IMR-90 (cell line): ENCODE results near the gene MYNN. TPM values are rescaled to one million over a fixed set of nuclear protein-coding genes. Genes with fewer than 3 reads are reported as not detected.

Experiments used
- ATAC-seq: fragments of 200-7000 bp; cut with Tn5 transposase; 2 replicates; pipeline ENCODE4 v1.9.1; 2020; ENCODE audit warnings: low read depth, mild to moderate bottlenecking, moderate library complexity
- BruUV-seq: library from RNA; stranded (reverse); fragments of 400-500 nt; replicated peaks from 2 replicates; lab custom pipeline; 2021; lab: Mats Ljungman, UMichigan
- CTCF ChIA-PET: fragments of 300-600 bp; formaldehyde crosslinking; extraction: SDS; loops from one replicate; lab custom pipeline; 2021; ENCODE audit warnings: antibody characterized with exemption; lab: Yijun Ruan, JAX
- POLR2A ChIA-PET: fragments of 300-600 bp; sonication (Branson Sonifier 250); formaldehyde crosslinking; loops from one replicate; lab custom pipeline; 2022; ENCODE audit warnings: antibody characterized with exemption; ENCODE audit not compliant: unreplicated experiment; lab: Charles Lee
- DNase-seq: peaks from one replicate; pipeline ENCODE4 v3.0.0; 2013
- H2AFZ ChIP-seq: replicated peaks from 2 replicates; pipeline ENCODE3; 2013; ENCODE audit warnings: low read length, mild to moderate bottlenecking; ENCODE audit not compliant: poor library complexity
- H2AK5ac ChIP-seq: 2 replicates; pipeline ENCODE4 v1.6.1; 2013; ENCODE audit warnings: low read depth, low read length, inconsistent platforms
- H2AK9ac ChIP-seq: replicated peaks from 2 replicates; pipeline ENCODE3; 2013; ENCODE audit warnings: mild to moderate bottlenecking, low read depth, low read length, moderate library complexity; ENCODE audit not compliant: poor library complexity
- H2BK120ac ChIP-seq: 2 replicates; pipeline ENCODE4 v1.6.1; 2013; ENCODE audit warnings: low read depth, low read length, inconsistent platforms
- H2BK15ac ChIP-seq: 3 replicates; pipeline ENCODE4 v1.6.1; 2013; ENCODE audit warnings: low read depth, low read length, inconsistent platforms
- H2BK20ac ChIP-seq: 2 replicates; pipeline ENCODE4 v1.6.1; 2013; ENCODE audit warnings: low read depth, mild to moderate bottlenecking, inconsistent platforms, low read length, moderate library complexity
- H2BK5ac ChIP-seq: 2 replicates; pipeline ENCODE4 v1.6.1; 2013; ENCODE audit warnings: mild to moderate bottlenecking, low read depth, low read length, inconsistent platforms; ENCODE audit not compliant: poor library complexity, severe bottlenecking
- H3K14ac ChIP-seq: replicated peaks from 2 replicates; pipeline ENCODE4 v1.6.1; 2013; ENCODE audit warnings: low read depth, low read length, inconsistent platforms
- H3K18ac ChIP-seq: 2 replicates; pipeline ENCODE4 v1.6.1; 2013; ENCODE audit warnings: low read depth, low read length, control low read depth
- H3K23ac ChIP-seq: 2 replicates; pipeline ENCODE4 v1.6.1; 2013; ENCODE audit warnings: low read depth, low read length, inconsistent platforms
- H3K27ac ChIP-seq: 2 replicates; pipeline ENCODE4 v1.5.1; 2013; ENCODE audit warnings: mild to moderate bottlenecking, control low read depth, low read length; ENCODE audit not compliant: insufficient read depth
- H3K27me3 ChIP-seq: 2 replicates; pipeline ENCODE4 v1.6.1; 2013; ENCODE audit warnings: low read length; ENCODE audit not compliant: control insufficient read depth, insufficient read depth
- H3K36me3 ChIP-seq: 2 replicates; pipeline ENCODE4 v1.6.1; 2013; ENCODE audit warnings: low read length, mixed read lengths; ENCODE audit not compliant: control insufficient read depth, insufficient read depth
- H3K4ac ChIP-seq: 2 replicates; pipeline ENCODE4 v1.6.1; 2013; ENCODE audit warnings: low read depth, low read length, inconsistent platforms
- H3K4me1 ChIP-seq: 2 replicates; pipeline ENCODE4 v1.6.1; 2013; ENCODE audit warnings: low read length, mixed read lengths; ENCODE audit not compliant: control insufficient read depth, insufficient read depth
- H3K4me2 ChIP-seq: 2 replicates; pipeline ENCODE4 v1.6.1; 2013; ENCODE audit warnings: low read depth, mild to moderate bottlenecking, control low read depth, low read length, moderate library complexity
- H3K4me3 ChIP-seq: 2 replicates; pipeline ENCODE4 v1.5.1; 2013; ENCODE audit warnings: low read depth, mild to moderate bottlenecking, control low read depth, low read length, moderate library complexity; ENCODE audit not compliant: insufficient read depth
- H3K56ac ChIP-seq: 2 replicates; pipeline ENCODE4 v1.6.1; 2013; ENCODE audit warnings: low read length, inconsistent platforms; ENCODE audit not compliant: insufficient read depth; ENCODE audit errors: extremely low read depth
- H3K79me1 ChIP-seq, 2 experiments: 2 replicates each; pipeline ENCODE4 v1.6.1; 2013; ENCODE audit warnings: low read length in 2 of 2, inconsistent platforms in 1 of 2, low read depth in 1 of 2
- H3K9ac ChIP-seq: 2 replicates; pipeline ENCODE4 v1.6.1; 2013; ENCODE audit warnings: low read depth, low read length, control low read depth
- H3K9me1 ChIP-seq: 2 replicates; pipeline ENCODE4 v1.6.1; 2013; ENCODE audit warnings: low read length, inconsistent platforms; ENCODE audit not compliant: insufficient read depth
- H3K9me3 ChIP-seq: 2 replicates; pipeline ENCODE4 v1.6.1; 2013; ENCODE audit warnings: low read length; ENCODE audit not compliant: control insufficient read depth, insufficient read depth
- H4K20me1 ChIP-seq: 2 replicates; pipeline ENCODE4 v1.6.1; 2013; ENCODE audit warnings: low read length, inconsistent platforms; ENCODE audit not compliant: insufficient read depth
- H4K5ac ChIP-seq: 2 replicates; pipeline ENCODE4 v1.6.1; 2013; ENCODE audit warnings: mild to moderate bottlenecking, low read depth, low read length, control low read depth
- H4K8ac ChIP-seq, 2 experiments: 2 replicates each; pipeline ENCODE4 v1.6.1; 2013; ENCODE audit warnings: low read depth in 2 of 2, low read length in 2 of 2, control low read depth in 1 of 2, inconsistent platforms in 1 of 2
- H4K91ac ChIP-seq: 2 replicates; pipeline ENCODE4 v1.6.1; 2013; ENCODE audit warnings: low read depth, low read length, inconsistent platforms; ENCODE audit not compliant: insufficient read depth
- CEBPB ChIP-seq: IDR thresholded peaks from 2 replicates; pipeline ENCODE4 v1.6.1; 2012; ENCODE audit warnings: low read depth, low read length, improper control_type of control experiment
- CTCF ChIP-seq: conservative IDR thresholded peaks from 2 replicates; pipeline ENCODE4 v1.5.1; 2012; ENCODE audit warnings: mild to moderate bottlenecking, low read depth, low read length, improper control_type of control experiment
- ELK1 ChIP-seq: fragments of 150-350 bp; IDR thresholded peaks from 2 replicates; pipeline ENCODE4 v1.6.1; 2016; ENCODE audit warnings: low read depth, mild to moderate bottlenecking, low read length, moderate library complexity, borderline replicate concordance
- POLR2A ChIP-seq: IDR thresholded peaks from 2 replicates; pipeline ENCODE4 v1.6.1; 2012; ENCODE audit warnings: mild to moderate bottlenecking, low read depth, low read length
- RAD21 ChIP-seq: IDR thresholded peaks from 2 replicates; pipeline ENCODE4 v1.6.1; 2012; ENCODE audit warnings: low read length, improper control_type of control experiment
- RFX5 ChIP-seq: IDR thresholded peaks from 2 replicates; pipeline ENCODE4 v1.8.0; 2012; ENCODE audit warnings: low read depth, mild to moderate bottlenecking, low read length, moderate library complexity
- SMC3 ChIP-seq: fragments of 150-350 bp; IDR thresholded peaks from 2 replicates; pipeline ENCODE4 v1.6.1; 2016; ENCODE audit warnings: low read depth, mild to moderate bottlenecking, antibody characterized with exemption, low read length, moderate library complexity
- USF2 ChIP-seq: fragments of 150-350 bp; IDR thresholded peaks from 2 replicates; pipeline ENCODE4 v1.6.1; 2017; ENCODE audit warnings: mild to moderate bottlenecking, antibody characterized with exemption, low read length, low read depth
- WGBS, 2 experiments: methylation state at CpG; one replicate each; pipeline versions ENCODE4 v1.1.5 to v1.1.7; 2013; ENCODE audit warnings: missing lambda C conversion rate in 2 of 2; ENCODE audit not compliant: insufficient read length in 1 of 2; ENCODE audit errors: extremely low coverage in 2 of 2; 5-methylcytosine and 5-hydroxymethylcytosine counted together
- dilution Hi-C: fragments of 300-500 bp; cut with HindIII; formaldehyde crosslinking; loops from one replicate; pipeline ENCODE4 v1.14.3; 2018; ENCODE audit warnings: low sequenced_read_pairs; ENCODE audit not compliant: unreplicated experiment
- in situ Hi-C: fragments of 300-500 bp; cut with MboI; formaldehyde crosslinking; loops from 3 replicates; pipeline ENCODE4 v1.14.3; 2019; ENCODE audit warnings: low sequenced_read_pairs, inconsistent platforms, mixed read lengths
- intact Hi-C: fragments of 100-400 bp; cut with micrococcal nuclease; formaldehyde crosslinking; loops from 2 replicates; pipeline ENCODE4 v1.10.0; 2022
- polyA plus RNA-seq, 3 experiments: library from polyadenylated mRNA; depleted of rRNA; stranded (reverse); fragments of >200 nt; gene quantifications; 2 replicates each; pipeline ENCODE4 v1.2.3, GENCODE V29; 2012; ENCODE audit warnings: low replicate concordance in 1 of 3
- total RNA-seq: library from RNA; depleted of rRNA; stranded (reverse); fragments of >200 nt; gene quantifications from 2 replicates; pipeline ENCODE4 v1.2.3, GENCODE V29; 2012

The MYNN gene
- total and polyA plus RNA-seq, 2 of the 4 experiments (the other 2 are of a cell fraction), result 11.8 to 26.9 TPM

- no peak overlapping the region for H2BK15ac ChIP-seq
- BruUV-seq, result no TSS peak
- WGBS, 2 experiments, result 91% methylated on average over 4 of the region's 4 CpGs; no CpG with 5 or more reads in 1 of the 2 experiments
Measured at GRCh38 chr3:169781209-169781855, 8.1 kb downstream of the MYNN start.

More at GRCh38 chr3:169781209-169781855, 8.1 kb downstream of the MYNN start:
- Histone ChIP-seq H3K18ac (no peak overlapping the region), H3K9ac (no peak overlapping the region), H4K5ac (no peak overlapping the region), H3K4me1 (no peaks in the 10 kb centered on the region), H3K36me3 (peaks cover 42% of the 10 kb centered on the region), H3K27me3 (no peaks in the 10 kb centered on the region), H4K91ac (no peak overlapping the region), H2BK5ac (no peak overlapping the region), H2AK5ac (no peak overlapping the region), H2AK9ac (no peak overlapping the region), H3K4me3 (no peak overlapping the region), H4K20me1 (no peaks in the 10 kb centered on the region), H3K4me2 (no peak overlapping the region), H3K23ac (no peak overlapping the region), H4K8ac (no peak overlapping the region), H3K56ac (no peak overlapping the region), H3K9me3 (no peaks in the 10 kb centered on the region), H3K79me1 (peaks cover 21 to 23% of the 10 kb centered on the region in 2 experiments), H3K9me1 (no peaks in the 10 kb centered on the region), H2AFZ (no peak overlapping the region), H3K14ac (no peak overlapping the region), H2BK120ac (no peak overlapping the region), H2BK20ac (no peak overlapping the region), H3K4ac (no peak overlapping the region), H3K27ac (no peak overlapping the region)
- in situ Hi-C loops, result no loop called here
- ChIA-PET POLR2A (no interaction called here), CTCF (no interaction called here)
- DNase-seq (no peak), ATAC-seq (no peak)
- intact Hi-C loops, result no loop called here
- dilution Hi-C loops, result no loop called here
- TF ChIP-seq SMC3 (no peak), CEBPB (no peak), ELK1 (no peak), USF2 (no peak), CTCF (no peak), RFX5 (no peak), POLR2A (no peak), RAD21 (no peak)
